ENCODE data around the gene UBE3B. TPM values are rescaled to one million over a fixed set of nuclear protein-coding genes. Genes with fewer than 3 reads are reported as not detected.

The UBE3B gene
- total RNA-seq, 1 donor from 2014 or later: 32.2 TPM

DNA sequence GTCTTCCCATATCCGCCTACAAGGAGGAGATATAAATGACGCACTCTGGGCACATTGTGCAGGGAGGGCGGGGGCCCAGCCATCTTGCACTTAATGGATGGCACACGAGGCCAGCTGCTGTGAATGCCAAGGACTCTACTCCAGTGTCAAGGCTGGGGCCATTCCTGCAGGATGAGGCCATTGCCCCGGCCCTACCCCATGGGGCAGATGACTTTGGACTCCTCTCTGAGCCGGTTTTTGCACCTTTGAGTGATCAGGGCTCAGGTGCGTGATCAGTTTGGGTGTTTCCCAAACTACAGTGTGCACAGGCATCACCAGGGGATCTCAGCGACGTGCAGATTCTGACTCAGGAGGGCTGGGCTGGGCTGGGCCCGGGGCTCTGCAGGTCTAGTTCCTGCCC is 79.8 kb downstream of the UBE3B start:
- TF ChIP-seq POLR2AphosphoS5 (IDR thresholded peaks at IDR 0.05; ENCODE audit: insufficient read depth in 1 of 2, low read depth in 1 of 2) (no peak), POLR2A (IDR thresholded peaks at IDR 0.05) (no peak)
- TF ChIP-seq, protein P1, sequence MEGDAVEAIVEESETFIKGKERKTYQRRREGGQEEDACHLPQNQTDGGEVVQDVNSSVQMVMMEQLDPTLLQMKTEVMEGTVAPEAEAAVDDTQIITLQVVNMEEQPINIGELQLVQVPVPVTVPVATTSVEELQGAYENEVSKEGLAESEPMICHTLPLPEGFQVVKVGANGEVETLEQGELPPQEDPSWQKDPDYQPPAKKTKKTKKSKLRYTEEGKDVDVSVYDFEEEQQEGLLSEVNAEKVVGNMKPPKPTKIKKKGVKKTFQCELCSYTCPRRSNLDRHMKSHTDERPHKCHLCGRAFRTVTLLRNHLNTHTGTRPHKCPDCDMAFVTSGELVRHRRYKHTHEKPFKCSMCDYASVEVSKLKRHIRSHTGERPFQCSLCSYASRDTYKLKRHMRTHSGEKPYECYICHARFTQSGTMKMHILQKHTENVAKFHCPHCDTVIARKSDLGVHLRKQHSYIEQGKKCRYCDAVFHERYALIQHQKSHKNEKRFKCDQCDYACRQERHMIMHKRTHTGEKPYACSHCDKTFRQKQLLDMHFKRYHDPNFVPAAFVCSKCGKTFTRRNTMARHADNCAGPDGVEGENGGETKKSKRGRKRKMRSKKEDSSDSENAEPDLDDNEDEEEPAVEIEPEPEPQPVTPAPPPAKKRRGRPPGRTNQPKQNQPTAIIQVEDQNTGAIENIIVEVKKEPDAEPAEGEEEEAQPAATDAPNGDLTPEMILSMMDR (IDR thresholded peaks at IDR 0.05): no peak
- H3K4me1 ChIP-seq: no peaks in the 10 kb centered on the region
- DNase-seq (ENCODE audit: extremely low spot score in 2 of 2): no peak
- H3K9me3 ChIP-seq: no peaks in the 10 kb centered on the region
- no peaks in the 10 kb centered on the region for H3K36me3 ChIP-seq
- H3K27ac ChIP-seq: no peak overlapping the region
- no peak overlapping the region for H3K4me3 ChIP-seq
- H3K27me3 ChIP-seq: no peaks in the 10 kb centered on the region
- intact Hi-C loops (cut with DNase I): no loop called here

- H3K27ac ChIP-seq: no peak overlapping the region
- TF ChIP-seq, protein P1 (IDR thresholded peaks at IDR 0.05): no peak
- TF ChIP-seq POLR2AphosphoS5 (IDR thresholded peaks at IDR 0.05; ENCODE audit: insufficient read depth in 1 of 2, low read depth in 1 of 2) (no peak), POLR2A (IDR thresholded peaks at IDR 0.05) (no peak)
- no peaks in the 10 kb centered on the region for H3K4me1 ChIP-seq
- H3K4me3 ChIP-seq: no peak overlapping the region
- no peaks in the 10 kb centered on the region for H3K36me3 ChIP-seq
- no peaks in the 10 kb centered on the region for H3K27me3 ChIP-seq
- DNase-seq (ENCODE audit: extremely low spot score in 2 of 2): no peak
- intact Hi-C loops (cut with DNase I): no loop called here
- H3K9me3 ChIP-seq: no peaks in the 10 kb centered on the region
Observed at GRCh38 chr12:109557805-109558204, 80.4 kb downstream of the UBE3B start.

DNA sequence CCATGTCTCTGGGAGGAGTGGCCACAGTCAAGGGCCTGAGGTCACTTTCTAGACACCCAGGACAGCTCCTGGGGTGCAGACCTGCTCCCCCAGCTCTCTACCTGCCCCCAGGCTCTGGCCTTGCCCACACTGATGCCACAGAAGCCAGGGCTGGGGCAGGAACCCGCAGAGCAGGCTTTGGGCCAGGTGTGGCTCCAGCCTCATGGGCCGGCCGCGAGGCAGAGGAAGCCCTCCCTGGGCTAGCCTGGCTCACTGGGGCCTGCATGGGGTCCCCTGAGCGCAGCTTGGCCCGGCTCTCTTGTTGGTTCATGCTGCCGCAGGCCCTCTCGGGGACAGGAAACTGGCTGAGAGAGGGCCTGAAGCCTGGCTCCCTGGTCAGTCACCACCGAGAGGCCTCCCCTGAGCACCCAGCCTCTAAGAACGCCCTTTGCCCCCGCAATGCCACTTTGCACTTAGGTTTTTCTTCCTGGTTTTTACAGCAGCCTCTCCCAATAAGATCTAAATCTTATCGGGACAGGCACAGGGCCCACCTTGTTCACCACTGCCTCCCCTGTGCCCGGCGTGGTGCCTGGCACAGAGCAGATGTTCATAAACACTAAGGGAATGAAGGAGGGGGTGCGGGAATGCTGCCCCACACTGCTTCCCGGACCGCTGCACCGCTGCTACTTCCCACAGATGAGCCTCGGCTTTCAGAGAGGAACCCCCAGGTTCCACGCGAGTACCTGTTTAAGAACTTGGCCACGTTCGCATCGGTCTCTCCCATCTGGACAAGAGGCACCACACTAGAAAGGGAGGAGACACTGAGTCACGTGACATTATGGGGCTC is 81.2 kb downstream of the UBE3B start:
- no peak overlapping the region for H3K4me3 ChIP-seq
- no peaks in the 10 kb centered on the region for H3K9me3 ChIP-seq
- H3K27me3 ChIP-seq: no peaks in the 10 kb centered on the region
- H3K4me1 ChIP-seq: no peaks in the 10 kb centered on the region
- DNase-seq (ENCODE audit: extremely low spot score in 2 of 2): no peak
- H3K36me3 ChIP-seq: no peaks in the 10 kb centered on the region
- intact Hi-C loops (cut with DNase I): no loop called here
- H3K27ac ChIP-seq: no peak overlapping the region
- TF ChIP-seq POLR2A (IDR thresholded peaks at IDR 0.05): no peak

DNA sequence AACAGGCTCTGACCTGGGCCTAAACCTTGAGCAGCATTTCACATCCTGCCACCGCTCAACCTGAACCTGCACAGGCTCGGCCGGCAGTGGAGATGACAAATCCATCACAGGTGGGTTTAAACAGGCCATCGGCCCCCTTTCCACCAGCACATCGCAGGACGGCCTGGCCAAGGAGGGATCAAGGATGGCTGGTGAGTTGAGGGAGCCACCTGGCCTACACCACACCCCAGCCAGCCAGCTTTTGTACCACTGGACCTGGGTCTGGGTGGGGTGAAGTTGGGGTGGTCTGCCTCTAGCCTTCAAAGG is 81.7 kb downstream of the UBE3B start:
- H3K4me1 ChIP-seq: no peaks in the 10 kb centered on the region

DNA sequence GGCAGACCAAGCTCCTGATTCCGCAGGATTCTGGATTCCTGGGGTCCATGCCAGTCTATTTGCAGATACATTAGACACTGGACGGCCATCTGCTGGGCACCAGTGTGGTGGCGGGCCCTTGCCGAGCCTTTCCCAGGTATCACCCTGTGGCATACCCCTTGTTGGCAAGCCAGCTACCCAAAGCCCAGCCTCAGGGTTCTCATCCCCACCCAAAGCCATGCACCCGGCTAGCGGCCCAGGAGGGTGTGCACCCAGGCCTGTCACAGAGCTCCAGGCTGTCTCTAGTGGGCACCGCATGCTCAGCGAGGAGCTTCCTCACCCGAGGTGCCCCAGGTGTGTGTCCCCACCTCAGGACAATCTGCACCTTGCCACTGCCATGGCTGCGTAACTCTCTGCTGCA is 82.2 kb downstream of the UBE3B start:
- Histone ChIP-seq H3K4me1 (no peaks in the 10 kb centered on the region), H3K36me3 (peaks cover 0 to 7% of the 10 kb centered on the region in 2 donors), H3K27me3 (no peaks in the 10 kb centered on the region), H3K9me3 (no peaks in the 10 kb centered on the region), H3K27ac (no peak overlapping the region), H3K4me3 (no peak overlapping the region)
- TF ChIP-seq POLR2A (IDR thresholded peaks at IDR 0.05) (no peak), POLR2AphosphoS5 (IDR thresholded peaks at IDR 0.05; ENCODE audit: insufficient read depth in 1 of 2, low read depth in 1 of 2) (no peak)
- TF ChIP-seq, protein P1 (IDR thresholded peaks at IDR 0.05): no peak
- no peak for DNase-seq (ENCODE audit: extremely low spot score in 2 of 2)
- intact Hi-C loops (cut with DNase I): no loop called here

More for the DNA sequence above, 81.7 kb downstream of the UBE3B start:
- Histone ChIP-seq H3K36me3 (peaks cover 0 to 2% of the 10 kb centered on the region in 2 donors), H3K27ac (no peak overlapping the region), H3K4me3 (no peak overlapping the region), H3K9me3 (no peaks in the 10 kb centered on the region), H3K27me3 (no peaks in the 10 kb centered on the region)
- DNase-seq (ENCODE audit: extremely low spot score in 2 of 2): no peak
- intact Hi-C loops (cut with DNase I): no loop called here
- TF ChIP-seq POLR2AphosphoS5 (IDR thresholded peaks at IDR 0.05; ENCODE audit: insufficient read depth in 1 of 2, low read depth in 1 of 2) (no peak), POLR2A (IDR thresholded peaks at IDR 0.05) (no peak)
- TF ChIP-seq, protein P1 (IDR thresholded peaks at IDR 0.05): no peak
